Smooth muscle cell (in vitro differentiated cells): ENCODE measurements around the gene URM1. TPM values are rescaled to one million over a fixed set of nuclear protein-coding genes. Genes with fewer than 3 reads are reported as not detected.

Source experiments
- DNase-seq: peaks from one replicate; lab custom pipeline; 2025; ENCODE audit not compliant: unreplicated experiment; lab: John Stamatoyannopoulos, UW
- H2AFZ ChIP-seq: fragments of 200-600 bp; sonication (generic); 2 replicates; pipeline ENCODE4 v1.6.0; 2016; ENCODE audit warnings: antibody characterized with exemption, low read depth, mild to moderate bottlenecking
- H3F3A ChIP-seq: fragments of 200-600 bp; sonication (generic); 2 replicates; pipeline ENCODE4 v1.6.0; 2017; ENCODE audit warnings: antibody characterized with exemption, low read depth
- H3K27ac ChIP-seq: fragments of 200-600 bp; sonication (generic); 2 replicates; pipeline ENCODE4 v1.5.1; 2016; ENCODE audit warnings: low read depth, mild to moderate bottlenecking
- H3K27me3 ChIP-seq: fragments of 200-600 bp; sonication (generic); 2 replicates; pipeline ENCODE4 v1.6.1; 2016; ENCODE audit warnings: low read depth, mild to moderate bottlenecking
- H3K36me3 ChIP-seq: fragments of 200-600 bp; sonication (generic); 2 replicates; pipeline ENCODE4 v1.5.1; 2016; ENCODE audit warnings: low read depth
- H3K4me1 ChIP-seq: fragments of 200-600 bp; sonication (generic); 2 replicates; pipeline ENCODE4 v1.5.1; 2016; ENCODE audit warnings: low read depth
- H3K4me2 ChIP-seq: fragments of 200-600 bp; sonication (generic); 2 replicates; pipeline ENCODE4 v1.6.0; 2016; ENCODE audit warnings: mild to moderate bottlenecking
- H3K4me3 ChIP-seq: fragments of 200-600 bp; sonication (generic); 2 replicates; pipeline ENCODE4 v1.5.1; 2016; ENCODE audit warnings: mild to moderate bottlenecking
- H3K79me2 ChIP-seq: fragments of 200-600 bp; sonication (generic); 2 replicates; pipeline ENCODE4 v1.6.0; 2016; ENCODE audit warnings: low read depth, mild to moderate bottlenecking
- H3K9ac ChIP-seq: fragments of 200-600 bp; sonication (generic); 2 replicates; pipeline ENCODE4 v1.6.0; 2016; ENCODE audit warnings: low read depth
- H3K9me3 ChIP-seq: fragments of 200-600 bp; sonication (generic); replicated peaks from 2 replicates; pipeline ENCODE4 v1.5.1; 2016; ENCODE audit warnings: low read depth
- H4K20me1 ChIP-seq: fragments of 200-600 bp; sonication (generic); 2 replicates; pipeline ENCODE4 v1.6.0; 2016; ENCODE audit warnings: low read depth
- CTCF ChIP-seq: fragments of 200-600 bp; sonication (generic); IDR thresholded peaks from 2 replicates; pipeline ENCODE4 v1.5.1; 2017; ENCODE audit warnings: borderline replicate concordance, mild to moderate bottlenecking, antibody characterized with exemption; ENCODE audit not compliant: insufficient read depth, poor library complexity, severe bottlenecking
- WGBS: methylation state at CpG from one replicate; pipeline ENCODE4 v1.1.7; 2016; ENCODE audit warnings: low lambda C conversion rate; 5-methylcytosine and 5-hydroxymethylcytosine counted together
- polyA plus RNA-seq: library from polyadenylated mRNA; unstranded; fragments of >200 nt; fragmentation: Nextera tagmentation; extraction: Ambion mirVana; gene quantifications from 2 replicates; pipeline ENCODE4 v1.2.1, GENCODE V29; 2016
- total RNA-seq: library from RNA; depleted of rRNA; stranded (reverse); fragments of >200 nt; gene quantifications from 2 replicates; pipeline ENCODE4 v1.2.3, GENCODE V29; 2014

URM1 gene
- total and polyA plus RNA-seq, 2 experiments from 2014 or later: 27.3 to 48.7 TPM

GRCh38 chr9:128384801-128385495 is 13.8 kb downstream of the URM1 start:
- Histone ChIP-seq H3K36me3 (peaks cover 3% of the 10 kb centered on the region), H3K4me1 (peaks cover 12% of the 10 kb centered on the region), H3K4me2 (no peak overlapping the region), H3K27ac (no peak overlapping the region), H3K27me3 (peaks cover 16% of the 10 kb centered on the region), H3K9me3 (no peaks in the 10 kb centered on the region), H2AFZ (no peak overlapping the region), H3K4me3 (no peak overlapping the region), H4K20me1 (peaks cover 62% of the 10 kb centered on the region), H3F3A (no peaks in the 10 kb centered on the region), H3K79me2 (no peaks in the 10 kb centered on the region), H3K9ac (no peak overlapping the region)
- no peak for TF ChIP-seq CTCF
- 71% methylated on average over 7 of the region's 7 CpGs for WGBS
- DNase-seq: no peak

- Histone ChIP-seq H3K36me3 (peaks cover 3% of the 10 kb centered on the region), H2AFZ (no peak overlapping the region), H3K9ac (no peak overlapping the region), H3K4me3 (no peak overlapping the region), H4K20me1 (peaks cover 70% of the 10 kb centered on the region), H3K27me3 (peaks cover 24% of the 10 kb centered on the region), H3K4me1 (peaks cover 12% of the 10 kb centered on the region), H3F3A (no peaks in the 10 kb centered on the region), H3K79me2 (no peaks in the 10 kb centered on the region), H3K4me2 (no peak overlapping the region), H3K27ac (no peak overlapping the region), H3K9me3 (no peaks in the 10 kb centered on the region)
- DNase-seq: no peak
- 82% methylated on average over 18 of the region's 18 CpGs for WGBS
- no peak for TF ChIP-seq CTCF
Measured at GRCh38 chr9:128385496-128386460, 14.6 kb downstream of the URM1 start.

- Histone ChIP-seq H3K79me2 (no peaks in the 10 kb centered on the region), H4K20me1 (peaks cover 81% of the 10 kb centered on the region), H3K27ac (no peak overlapping the region), H3K9me3 (no peaks in the 10 kb centered on the region), H2AFZ (no peak overlapping the region), H3K4me3 (no peak overlapping the region), H3K36me3 (peaks cover 3% of the 10 kb centered on the region), H3F3A (no peaks in the 10 kb centered on the region), H3K4me1 (peaks cover 14% of the 10 kb centered on the region), H3K27me3 (peaks cover 48% of the 10 kb centered on the region), H3K4me2 (no peak overlapping the region), H3K9ac (no peak overlapping the region)
- no peak for DNase-seq
- no peak for TF ChIP-seq CTCF
- 95% methylated on average over 10 of the region's 10 CpGs for WGBS
Measured at GRCh38 chr9:128388150-128388549, 17.0 kb downstream of the URM1 start.
